ENCODE data around the gene ADAM12.

ADAM12 gene

DNA sequence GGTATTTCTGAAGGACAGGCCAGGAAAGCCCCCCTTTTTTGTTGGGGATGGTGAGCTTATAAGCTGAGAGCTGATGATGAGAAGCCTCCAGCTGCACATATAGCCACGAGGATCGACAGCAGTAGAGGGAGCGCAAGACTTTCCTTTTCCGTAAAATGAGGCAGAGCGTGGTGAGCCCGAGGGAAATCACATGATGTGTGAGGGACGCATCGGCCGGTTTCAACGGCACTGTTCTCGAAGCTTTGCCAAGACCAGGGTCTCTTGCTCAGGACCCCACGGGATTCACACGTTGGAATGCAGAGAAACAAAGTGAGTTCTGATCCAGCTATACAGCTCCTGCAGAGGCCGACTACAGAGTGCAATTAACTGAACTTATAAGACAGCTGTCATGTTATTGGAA, 55.7 kb downstream of the ADAM12 start:
- no peak for DNase-seq (ENCODE audit: extremely low spot score)
- POLR2A ChIA-PET, result interaction anchor here (0.9 kb wide), 1 partner anchor 10 kb away, joined by 3 read pairs; no protein-coding TSS in a partner anchor
- CTCF ChIA-PET, result interaction anchor here (0.7 kb wide), 1 partner anchor 110 kb away, joined by 3 read pairs; no protein-coding TSS in a partner anchor
- no peak for TF ChIP-seq LEF1 (IDR thresholded peaks at IDR 0.05; ENCODE audit: borderline replicate concordance)
- TF ChIP-seq BHLHE40 (IDR thresholded peaks at IDR 0.05; ENCODE audit: borderline replicate concordance), result no peak
- no peak for TF ChIP-seq FOXA1 (IDR thresholded peaks at IDR 0.05)
- no peak for TF ChIP-seq FOXK2 (IDR thresholded peaks at IDR 0.05)
- TF ChIP-seq CTBP1 (IDR thresholded peaks at IDR 0.05; ENCODE audit: borderline replicate concordance), result no peak
- no peak for TF ChIP-seq L3MBTL2 (conservative IDR thresholded peaks at IDR 0.05)
- no peak for TF ChIP-seq ARNT (IDR thresholded peaks at IDR 0.05)
- TF ChIP-seq TARDBP (IDR thresholded peaks at IDR 0.05), result no peak
- TF ChIP-seq NFRKB (IDR thresholded peaks at IDR 0.05), result no peak

DNA sequence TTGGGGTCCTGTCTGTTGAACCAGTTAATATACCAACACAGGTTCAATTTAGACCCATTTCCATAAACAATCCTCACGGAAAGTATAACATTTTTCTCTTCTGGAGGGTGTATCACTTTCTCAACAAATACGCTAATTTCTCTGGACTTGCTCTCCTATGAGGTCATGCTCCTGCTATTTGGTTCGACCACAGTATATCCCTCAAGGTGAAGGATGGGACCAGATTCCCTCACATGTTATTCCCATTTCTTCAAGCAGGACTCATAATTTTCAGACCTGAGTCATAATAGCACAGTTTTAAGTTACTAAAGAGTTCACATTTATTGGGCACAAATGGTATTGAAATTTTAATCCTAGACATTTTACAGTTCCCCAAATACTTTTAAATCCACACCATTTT, 57.2 kb downstream of the ADAM12 start:
- TF ChIP-seq FOXM1 (IDR thresholded peaks at IDR 0.05; ENCODE audit: borderline replicate concordance) (no peak), ARNT (IDR thresholded peaks at IDR 0.05) (no peak), FOXK2 (IDR thresholded peaks at IDR 0.05) (no peak)
- ChIA-PET CTCF (no interaction called here), POLR2A (no interaction called here)
- no peak for DNase-seq (ENCODE audit: extremely low spot score)

DNA sequence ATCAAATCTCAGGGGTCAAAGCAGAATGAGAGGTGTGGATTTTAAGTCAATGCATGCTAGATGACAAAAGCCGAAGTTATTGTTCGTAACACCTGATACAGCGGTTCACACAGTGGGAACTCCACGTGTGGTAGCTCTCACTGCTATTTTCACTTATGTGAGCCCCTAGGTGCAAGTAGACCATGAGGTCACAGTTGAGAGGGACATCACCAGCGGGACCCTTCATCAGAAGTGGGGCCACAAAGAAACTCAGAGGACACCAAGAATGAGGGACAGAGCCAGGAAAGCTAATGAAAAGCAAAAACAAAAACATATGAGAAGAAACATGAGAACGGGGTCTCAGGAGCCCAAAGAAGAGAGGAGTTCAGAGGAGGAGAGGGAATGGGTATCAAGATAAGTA, 63.5 kb downstream of the ADAM12 start:
- TF ChIP-seq ELF4 (IDR thresholded peaks at IDR 0.05), result no peak
- no peak for TF ChIP-seq CTBP1 (IDR thresholded peaks at IDR 0.05; ENCODE audit: borderline replicate concordance)
- no peak for TF ChIP-seq FOXK2 (IDR thresholded peaks at IDR 0.05)
- no peak for TF ChIP-seq SP1 (IDR thresholded peaks at IDR 0.05)
- TF ChIP-seq HDGF (IDR thresholded peaks at IDR 0.05; ENCODE audit: borderline replicate concordance), result no peak
- no peak for TF ChIP-seq ARNT (IDR thresholded peaks at IDR 0.05)
- no peak for TF ChIP-seq FOXA1 (IDR thresholded peaks at IDR 0.05)
- TF ChIP-seq, protein P1, sequence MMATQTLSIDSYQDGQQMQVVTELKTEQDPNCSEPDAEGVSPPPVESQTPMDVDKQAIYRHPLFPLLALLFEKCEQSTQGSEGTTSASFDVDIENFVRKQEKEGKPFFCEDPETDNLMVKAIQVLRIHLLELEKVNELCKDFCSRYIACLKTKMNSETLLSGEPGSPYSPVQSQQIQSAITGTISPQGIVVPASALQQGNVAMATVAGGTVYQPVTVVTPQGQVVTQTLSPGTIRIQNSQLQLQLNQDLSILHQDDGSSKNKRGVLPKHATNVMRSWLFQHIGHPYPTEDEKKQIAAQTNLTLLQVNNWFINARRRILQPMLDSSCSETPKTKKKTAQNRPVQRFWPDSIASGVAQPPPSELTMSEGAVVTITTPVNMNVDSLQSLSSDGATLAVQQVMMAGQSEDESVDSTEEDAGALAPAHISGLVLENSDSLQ (IDR thresholded peaks at IDR 0.05), result no peak
- TF ChIP-seq LEF1 (IDR thresholded peaks at IDR 0.05; ENCODE audit: borderline replicate concordance), result no peak
- POLR2A ChIA-PET, result no interaction called here
- DNase-seq (ENCODE audit: extremely low spot score), result no peak
- CTCF ChIA-PET, result no interaction called here

DNA sequence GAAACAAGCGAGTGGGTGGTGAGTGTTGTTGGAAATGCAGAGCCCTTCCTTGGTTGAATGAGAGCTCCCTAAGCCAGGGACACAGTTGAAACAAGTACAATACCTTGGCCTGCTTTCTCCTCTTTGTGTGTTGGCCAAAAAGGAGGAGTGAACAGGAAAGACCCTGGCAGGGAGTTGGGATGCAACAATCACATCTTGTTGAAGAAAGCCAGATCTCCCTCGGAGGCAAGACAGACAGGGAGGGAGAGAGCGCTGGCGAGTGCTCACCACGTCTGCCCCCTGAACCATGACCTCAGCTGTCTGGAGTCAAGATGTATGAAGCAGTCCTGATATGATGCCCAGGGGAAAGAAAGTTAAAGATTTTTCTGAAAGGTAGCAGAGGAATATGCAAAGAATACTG, 66.8 kb downstream of the ADAM12 start:
- CTCF ChIA-PET, result no interaction called here
- POLR2A ChIA-PET, result no interaction called here
- TF ChIP-seq HDGF (IDR thresholded peaks at IDR 0.05; ENCODE audit: borderline replicate concordance) (no peak), SUZ12 (IDR thresholded peaks at IDR 0.05) (no peak), ARNT (IDR thresholded peaks at IDR 0.05) (no peak), FOXA1 (IDR thresholded peaks at IDR 0.05) (no peak), ELF4 (IDR thresholded peaks at IDR 0.05) (no peak), BHLHE40 (IDR thresholded peaks at IDR 0.05; ENCODE audit: borderline replicate concordance) (no peak), LEF1 (IDR thresholded peaks at IDR 0.05; ENCODE audit: borderline replicate concordance) (no peak)
- TF ChIP-seq, protein P1 (IDR thresholded peaks at IDR 0.05), result no peak
- no peak for DNase-seq (ENCODE audit: extremely low spot score)

DNA sequence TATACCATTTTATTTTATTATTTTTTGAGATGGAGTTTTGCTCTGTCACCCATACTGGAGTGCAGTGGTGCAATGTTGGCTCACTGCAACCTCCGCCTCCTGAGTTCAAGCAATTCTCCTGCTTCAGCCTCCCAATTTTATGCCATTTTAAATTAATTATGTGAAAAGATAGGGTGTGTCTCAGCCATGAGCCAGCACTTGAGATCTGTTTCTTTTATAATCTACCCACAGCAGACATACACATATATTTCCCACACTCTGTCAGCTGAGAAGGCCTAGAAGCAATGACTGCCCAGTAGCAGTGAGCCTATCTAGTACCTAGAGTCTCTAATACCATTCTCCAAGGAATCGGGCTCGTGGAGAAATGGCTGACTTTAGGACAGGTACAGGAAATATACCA, 70.5 kb downstream of the ADAM12 start:
- no peak for DNase-seq (ENCODE audit: extremely low spot score)
- TF ChIP-seq TARDBP (IDR thresholded peaks at IDR 0.05) (no peak), LEF1 (IDR thresholded peaks at IDR 0.05; ENCODE audit: borderline replicate concordance) (no peak), ZNF384 (IDR thresholded peaks at IDR 0.05) (no peak), BHLHE40 (IDR thresholded peaks at IDR 0.05; ENCODE audit: borderline replicate concordance) (no peak), CTBP1 (IDR thresholded peaks at IDR 0.05; ENCODE audit: borderline replicate concordance) (no peak), FOXM1 (IDR thresholded peaks at IDR 0.05; ENCODE audit: borderline replicate concordance) (no peak), L3MBTL2 (conservative IDR thresholded peaks at IDR 0.05) (no peak), ELF4 (IDR thresholded peaks at IDR 0.05) (no peak), ARNT (IDR thresholded peaks at IDR 0.05) (no peak), SP1 (IDR thresholded peaks at IDR 0.05) (no peak), SUZ12 (IDR thresholded peaks at IDR 0.05) (no peak), HDGF (IDR thresholded peaks at IDR 0.05; ENCODE audit: borderline replicate concordance) (no peak), FOXA1 (IDR thresholded peaks at IDR 0.05) (no peak), FOXK2 (IDR thresholded peaks at IDR 0.05) (no peak), NFRKB (IDR thresholded peaks at IDR 0.05) (no peak)
- TF ChIP-seq, protein P1 (IDR thresholded peaks at IDR 0.05), result no peak
- ChIA-PET POLR2A (no interaction called here), CTCF (no interaction called here)

DNA sequence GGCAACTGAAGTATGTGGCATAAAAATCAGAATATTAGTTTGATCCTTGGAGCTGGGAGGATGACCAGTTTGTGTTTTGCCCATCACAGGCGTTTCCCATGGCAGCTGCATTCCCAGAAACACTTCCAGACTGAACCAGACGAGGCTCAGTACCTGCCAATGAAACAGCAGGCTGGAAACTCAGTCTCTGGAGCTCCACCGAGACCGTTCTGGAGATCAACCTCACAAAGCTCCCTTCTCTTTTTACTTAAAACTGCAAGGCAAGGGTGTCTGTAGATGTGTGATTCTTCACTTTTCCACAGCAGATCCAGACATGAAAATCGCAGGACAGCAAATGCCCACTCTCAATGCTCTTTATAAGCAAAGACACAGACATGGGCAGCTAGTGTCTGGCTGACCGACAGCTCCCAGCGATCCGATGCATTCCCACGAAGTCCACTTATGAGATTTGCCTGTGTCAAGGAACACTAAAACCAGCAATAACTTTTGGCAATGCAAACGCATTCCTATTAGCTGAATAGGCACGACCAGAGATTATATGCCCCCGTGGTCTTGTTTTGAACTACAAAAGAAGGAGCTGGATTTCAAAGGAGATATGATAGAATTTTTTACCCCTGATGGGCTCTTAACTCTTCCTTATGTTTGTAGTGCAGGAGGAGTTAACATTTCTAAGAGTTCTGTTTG, 72.6 kb downstream of the ADAM12 start:
- DNase-seq (ENCODE audit: extremely low spot score), result no peak
- TF ChIP-seq L3MBTL2 (conservative IDR thresholded peaks at IDR 0.05) (no peak), FOXK2 (IDR thresholded peaks at IDR 0.05) (no peak), FOXA1 (IDR thresholded peaks at IDR 0.05) (no peak), HDGF (IDR thresholded peaks at IDR 0.05; ENCODE audit: borderline replicate concordance) (no peak), SP1 (IDR thresholded peaks at IDR 0.05) (no peak), SUZ12 (IDR thresholded peaks at IDR 0.05) (no peak)
- CTCF ChIA-PET, result interaction anchor here (0.6 to 0.7 kb wide), 2 partner anchors 431 to 433 kb away, joined by 3 read pairs; no protein-coding TSS in a partner anchor
- POLR2A ChIA-PET, result no interaction called here
